Panc1 (cell line): ENCODE measurements around the gene LCOR. TPM values are rescaled to one million over a fixed set of nuclear protein-coding genes. Genes with fewer than 3 reads are reported as not detected.

Experiments
- ATAC-seq: fragments of 200-7000 bp; cut with Tn5 transposase; 2 replicates; pipeline ENCODE4 v1.9.1; 2020; ENCODE audit warnings: mild to moderate bottlenecking, moderate library complexity
- BruUV-seq: library from RNA; stranded (reverse); fragments of 400-500 nt; replicated peaks from 2 replicates; lab custom pipeline; 2021; lab: Mats Ljungman, UMichigan
- CTCF ChIA-PET: fragments of 300-600 bp; sonication (Branson Sonifier 250); formaldehyde crosslinking; loops from one replicate; lab custom pipeline; 2022; ENCODE audit warnings: antibody characterized with exemption; lab: Charles Lee
- POLR2A ChIA-PET: fragments of 300-600 bp; sonication (Branson Sonifier 250); formaldehyde crosslinking; loops from one replicate; lab custom pipeline; 2022; ENCODE audit warnings: antibody characterized with exemption; lab: Charles Lee
- DNase-seq: peaks from one replicate; pipeline ENCODE4 v3.0.0-alpha.2; 2010; ENCODE audit warnings: low read depth, low spot score
- H3K27ac ChIP-seq: 2 replicates; pipeline ENCODE4 v1.5.1; 2011; ENCODE audit warnings: mild to moderate bottlenecking, low read length, inconsistent platforms
- H3K27me3 ChIP-seq: fragments of 200-500 bp; sonication (Bioruptor generic); 2 replicates; pipeline ENCODE4 v1.6.0; 2014; ENCODE audit warnings: low read length, inconsistent platforms; ENCODE audit not compliant: control insufficient read depth, insufficient read depth
- H3K36me3 ChIP-seq: fragments of 200-500 bp; sonication (Bioruptor generic); 2 replicates; pipeline ENCODE4 v1.5.1; 2014; ENCODE audit warnings: inconsistent platforms, mild to moderate bottlenecking, low read length, moderate library complexity; ENCODE audit not compliant: control insufficient read depth, insufficient read depth
- H3K4me1 ChIP-seq: 2 replicates; pipeline ENCODE4 v1.5.1; 2011; ENCODE audit warnings: inconsistent platforms, mild to moderate bottlenecking, low read length, moderate library complexity; ENCODE audit not compliant: control insufficient read depth, insufficient read depth
- H3K4me3 ChIP-seq, 2 experiments: 2 replicates each; pipeline ENCODE4 v1.5.1; 2011 to 2012; ENCODE audit warnings: low read depth in 2 of 2, low read length in 2 of 2, mild to moderate bottlenecking in 2 of 2, inconsistent platforms in 1 of 2, moderate library complexity in 1 of 2
- H3K9me3 ChIP-seq: fragments of 200-500 bp; sonication (Bioruptor generic); 2 replicates; pipeline ENCODE4 v1.5.1; 2014; ENCODE audit warnings: low read depth, mild to moderate bottlenecking, inconsistent platforms, low read length, moderate library complexity; ENCODE audit not compliant: control insufficient read depth, insufficient read depth
- POLR2AphosphoS5 ChIP-seq: IDR thresholded peaks from 2 replicates; pipeline ENCODE4 v1.6.1; 2012; ENCODE audit warnings: mild to moderate bottlenecking, low read depth, low read length, moderate library complexity
- SIN3A ChIP-seq: IDR thresholded peaks from 2 replicates; pipeline ENCODE4 v1.6.1; 2012; ENCODE audit warnings: low read depth, mild to moderate bottlenecking, low read length, moderate library complexity, borderline replicate concordance; ENCODE audit not compliant: insufficient read depth
- TCF7L2 ChIP-seq: IDR thresholded peaks from 2 replicates; pipeline ENCODE4 v1.6.1; 2011; ENCODE audit warnings: mild to moderate bottlenecking, low read depth, low read length, inconsistent platforms
- in situ Hi-C: cut with HindIII; loops from 2 replicates; pipeline ENCODE4 v1.10.0; 2016; ENCODE audit warnings: low sequenced_read_pairs, low pct_unique_long_range_greater_than_20kb
- intact Hi-C: fragments of 100-400 bp; cut with micrococcal nuclease; formaldehyde crosslinking; loops from one replicate; pipeline ENCODE4 v1.10.0; 2022; ENCODE audit not compliant: unreplicated experiment
- total RNA-seq: library from RNA; stranded (reverse); gene quantifications from one replicate; pipeline ENCODE4 v1.2.1, GENCODE V29; 2021; ENCODE audit not compliant: unreplicated experiment
- TF ChIP-seq, protein P1 (sequence below): fragments of 450-650 bp; IDR thresholded peaks from 2 replicates; pipeline ENCODE4 v1.5.1; 2017; ENCODE audit warnings: mild to moderate bottlenecking
- TF ChIP-seq, protein P2 (sequence below), 2 experiments: IDR thresholded peaks; 2 replicates each; pipeline ENCODE4 v1.6.1; 2011 to 2012; ENCODE audit warnings: low read depth in 2 of 2, control low read depth in 1 of 2, low read length in 1 of 2, mild to moderate bottlenecking in 1 of 2, moderate library complexity in 1 of 2; ENCODE audit not compliant: insufficient read depth in 1 of 2

LCOR gene
- total RNA-seq, 1 experiment from 2014 or later: 58.0 TPM

GRCh38 chr10:96960872-96961271, 128.8 kb downstream of the LCOR start:
- no peak overlapping the region for H3K27ac ChIP-seq
- H3K9me3 ChIP-seq: no peaks in the 10 kb centered on the region
- H3K27me3 ChIP-seq: no peaks in the 10 kb centered on the region
- TSS peak; percentile 43 for BruUV-seq
- no peak overlapping the region for H3K4me3 ChIP-seq
- TF ChIP-seq SIN3A (no peak), TCF7L2 (no peak), POLR2AphosphoS5 (no peak)
- TF ChIP-seq, protein P1, sequence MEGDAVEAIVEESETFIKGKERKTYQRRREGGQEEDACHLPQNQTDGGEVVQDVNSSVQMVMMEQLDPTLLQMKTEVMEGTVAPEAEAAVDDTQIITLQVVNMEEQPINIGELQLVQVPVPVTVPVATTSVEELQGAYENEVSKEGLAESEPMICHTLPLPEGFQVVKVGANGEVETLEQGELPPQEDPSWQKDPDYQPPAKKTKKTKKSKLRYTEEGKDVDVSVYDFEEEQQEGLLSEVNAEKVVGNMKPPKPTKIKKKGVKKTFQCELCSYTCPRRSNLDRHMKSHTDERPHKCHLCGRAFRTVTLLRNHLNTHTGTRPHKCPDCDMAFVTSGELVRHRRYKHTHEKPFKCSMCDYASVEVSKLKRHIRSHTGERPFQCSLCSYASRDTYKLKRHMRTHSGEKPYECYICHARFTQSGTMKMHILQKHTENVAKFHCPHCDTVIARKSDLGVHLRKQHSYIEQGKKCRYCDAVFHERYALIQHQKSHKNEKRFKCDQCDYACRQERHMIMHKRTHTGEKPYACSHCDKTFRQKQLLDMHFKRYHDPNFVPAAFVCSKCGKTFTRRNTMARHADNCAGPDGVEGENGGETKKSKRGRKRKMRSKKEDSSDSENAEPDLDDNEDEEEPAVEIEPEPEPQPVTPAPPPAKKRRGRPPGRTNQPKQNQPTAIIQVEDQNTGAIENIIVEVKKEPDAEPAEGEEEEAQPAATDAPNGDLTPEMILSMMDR: no peak
- TF ChIP-seq, protein P2, sequence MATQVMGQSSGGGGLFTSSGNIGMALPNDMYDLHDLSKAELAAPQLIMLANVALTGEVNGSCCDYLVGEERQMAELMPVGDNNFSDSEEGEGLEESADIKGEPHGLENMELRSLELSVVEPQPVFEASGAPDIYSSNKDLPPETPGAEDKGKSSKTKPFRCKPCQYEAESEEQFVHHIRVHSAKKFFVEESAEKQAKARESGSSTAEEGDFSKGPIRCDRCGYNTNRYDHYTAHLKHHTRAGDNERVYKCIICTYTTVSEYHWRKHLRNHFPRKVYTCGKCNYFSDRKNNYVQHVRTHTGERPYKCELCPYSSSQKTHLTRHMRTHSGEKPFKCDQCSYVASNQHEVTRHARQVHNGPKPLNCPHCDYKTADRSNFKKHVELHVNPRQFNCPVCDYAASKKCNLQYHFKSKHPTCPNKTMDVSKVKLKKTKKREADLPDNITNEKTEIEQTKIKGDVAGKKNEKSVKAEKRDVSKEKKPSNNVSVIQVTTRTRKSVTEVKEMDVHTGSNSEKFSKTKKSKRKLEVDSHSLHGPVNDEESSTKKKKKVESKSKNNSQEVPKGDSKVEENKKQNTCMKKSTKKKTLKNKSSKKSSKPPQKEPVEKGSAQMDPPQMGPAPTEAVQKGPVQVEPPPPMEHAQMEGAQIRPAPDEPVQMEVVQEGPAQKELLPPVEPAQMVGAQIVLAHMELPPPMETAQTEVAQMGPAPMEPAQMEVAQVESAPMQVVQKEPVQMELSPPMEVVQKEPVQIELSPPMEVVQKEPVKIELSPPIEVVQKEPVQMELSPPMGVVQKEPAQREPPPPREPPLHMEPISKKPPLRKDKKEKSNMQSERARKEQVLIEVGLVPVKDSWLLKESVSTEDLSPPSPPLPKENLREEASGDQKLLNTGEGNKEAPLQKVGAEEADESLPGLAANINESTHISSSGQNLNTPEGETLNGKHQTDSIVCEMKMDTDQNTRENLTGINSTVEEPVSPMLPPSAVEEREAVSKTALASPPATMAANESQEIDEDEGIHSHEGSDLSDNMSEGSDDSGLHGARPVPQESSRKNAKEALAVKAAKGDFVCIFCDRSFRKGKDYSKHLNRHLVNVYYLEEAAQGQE (IDR thresholded peaks at IDR 0.05; ENCODE audit: insufficient read depth in 1 of 2, low read depth in 2 of 2, low read length in 1 of 2): no peak
- ATAC-seq (no peak), DNase-seq (no peak)
- in situ Hi-C loops: no loop called here
- ChIA-PET CTCF (no interaction called here), POLR2A (no interaction called here)
- H3K36me3 ChIP-seq: peaks cover 1% of the 10 kb centered on the region; the same call in 1 of the 2 replicates
- intact Hi-C loops: no loop called here
- no peaks in the 10 kb centered on the region for H3K4me1 ChIP-seq

GRCh38 chr10:96964131-96964530, 132.0 kb downstream of the LCOR start:
- intact Hi-C loops: no loop called here
- DNase-seq (no peak), ATAC-seq (no peak)
- in situ Hi-C loops: no loop called here
- TF ChIP-seq, protein P2 (IDR thresholded peaks at IDR 0.05; ENCODE audit: insufficient read depth in 1 of 2, low read depth in 2 of 2, low read length in 1 of 2): no peak
- TF ChIP-seq TCF7L2 (no peak), SIN3A (no peak), POLR2AphosphoS5 (no peak)
- TF ChIP-seq, protein P1: no peak
- Histone ChIP-seq H3K4me3 (no peak overlapping the region), H3K9me3 (no peaks in the 10 kb centered on the region), H3K27me3 (no peaks in the 10 kb centered on the region), H3K4me1 (no peaks in the 10 kb centered on the region), H3K36me3 (no peaks in the 10 kb centered on the region), H3K27ac (no peak overlapping the region)
- ChIA-PET CTCF (interaction anchor here (0.7 kb wide), 1 partner anchor 61 kb away, joined by 11 read pairs; no protein-coding TSS in a partner anchor), POLR2A (interaction anchor here (0.6 kb wide), 1 partner anchor 92 kb away, joined by 3 read pairs; no protein-coding TSS in a partner anchor)
- no TSS peak for BruUV-seq
